ENCODE data around the gene ANKRD34A. TPM values are rescaled to one million over a fixed set of nuclear protein-coding genes. Genes with fewer than 3 reads are reported as not detected.

The ANKRD34A gene
- total and polyA plus RNA-seq, 2 experiments from 2014 or later = 2.7 to 5.7 TPM

DNA sequence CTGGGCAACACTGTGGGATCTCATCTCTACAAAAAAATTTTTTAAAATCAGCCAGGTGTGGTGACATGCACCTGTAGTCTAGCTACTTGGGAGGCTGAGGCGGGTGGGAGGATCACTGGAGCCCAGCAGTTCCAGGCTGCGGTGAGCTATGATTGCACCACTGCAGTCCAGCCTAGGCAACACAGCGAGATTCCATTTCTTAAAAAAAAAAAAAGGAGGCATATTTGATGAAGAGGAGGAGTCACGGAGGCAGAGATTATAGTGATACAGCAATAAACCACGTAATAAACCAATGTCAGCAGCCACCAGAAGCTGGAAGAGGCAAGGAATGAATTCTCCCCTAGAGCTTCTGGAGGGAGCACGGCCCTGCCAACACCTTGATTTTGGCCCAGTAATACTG lies 10.5 kb downstream of the ANKRD34A start:
- Histone ChIP-seq H3K27me3 (no peaks in the 10 kb centered on the region), H3K4me3 (no peak overlapping the region), H3K9me3 (ENCODE audit: low read depth) (no peaks in the 10 kb centered on the region), H3K27ac (no peak overlapping the region), H3K36me3 (no peaks in the 10 kb centered on the region), H3K4me1 (ENCODE audit: low read depth) (peaks cover 25% of the 10 kb centered on the region)
- TF ChIP-seq CTCF (IDR thresholded peaks at IDR 0.05; ENCODE audit: low read depth, low read length) = no peak
- no peak for DNase-seq (ENCODE audit: low read depth in 1 of 2, low spot score in 1 of 2)

- Histone ChIP-seq H3K4me3 (no peak overlapping the region), H3K4me1 (ENCODE audit: low read depth) (peaks cover 22% of the 10 kb centered on the region), H3K9me3 (ENCODE audit: low read depth) (no peaks in the 10 kb centered on the region), H3K27ac (no peak overlapping the region), H3K27me3 (no peaks in the 10 kb centered on the region), H3K36me3 (no peaks in the 10 kb centered on the region)
- no peak for TF ChIP-seq CTCF (IDR thresholded peaks at IDR 0.05; ENCODE audit: low read depth, low read length)
- no peak for DNase-seq (ENCODE audit: low read depth in 1 of 2, low spot score in 1 of 2)
Observed at GRCh38 chr1:145952903-145953302, 11.5 kb downstream of the ANKRD34A start.

DNA sequence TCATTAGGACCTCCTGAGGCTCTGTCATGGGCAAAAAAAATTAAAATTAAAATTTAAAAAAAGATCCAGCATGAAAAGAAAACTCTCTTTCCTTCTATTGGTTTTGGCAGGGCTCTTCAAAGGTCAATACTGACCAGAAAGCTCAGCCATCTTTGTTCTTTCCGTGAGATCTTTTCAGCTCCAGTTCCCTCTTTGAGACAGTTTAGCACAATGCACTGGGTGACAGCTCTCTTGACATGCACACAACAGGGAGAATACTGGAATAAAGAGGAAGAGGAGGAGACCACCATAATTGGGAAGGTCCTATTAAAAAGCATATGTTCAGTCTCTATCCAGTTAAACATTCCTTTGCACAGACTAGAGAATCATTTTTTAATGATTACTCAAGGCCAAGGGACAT lies 12.8 kb downstream of the ANKRD34A start:
- peaks cover 3% of the 10 kb centered on the region for H3K36me3 ChIP-seq
- H3K27me3 ChIP-seq = no peaks in the 10 kb centered on the region
- H3K4me3 ChIP-seq = no peak overlapping the region
- no peaks in the 10 kb centered on the region for H3K9me3 ChIP-seq (ENCODE audit: low read depth)
- no peak overlapping the region for H3K27ac ChIP-seq
- H3K4me1 ChIP-seq (ENCODE audit: low read depth) = peaks cover 20% of the 10 kb centered on the region
- no peak for TF ChIP-seq CTCF (IDR thresholded peaks at IDR 0.05; ENCODE audit: low read depth, low read length)
- DNase-seq (ENCODE audit: low read depth in 1 of 2, low spot score in 1 of 2) = no peak

- Histone ChIP-seq H3K27ac (no peak overlapping the region), H3K27me3 (no peaks in the 10 kb centered on the region), H3K4me3 (no peak overlapping the region), H3K36me3 (peaks cover 6% of the 10 kb centered on the region), H3K9me3 (ENCODE audit: low read depth) (no peaks in the 10 kb centered on the region), H3K4me1 (ENCODE audit: low read depth) (no peaks in the 10 kb centered on the region)
- TF ChIP-seq CTCF (IDR thresholded peaks at IDR 0.05; ENCODE audit: low read depth, low read length) = no peak
- no peak for DNase-seq (ENCODE audit: low read depth in 1 of 2, low spot score in 1 of 2)
Observed at GRCh38 chr1:145949219-145949618, 15.2 kb downstream of the ANKRD34A start.

GRCh38 chr1:145947551-145947950 lies 16.8 kb downstream of the ANKRD34A start:
- Histone ChIP-seq H3K36me3 (peaks cover 8% of the 10 kb centered on the region), H3K4me1 (ENCODE audit: low read depth) (no peaks in the 10 kb centered on the region), H3K4me3 (no peak overlapping the region), H3K9me3 (ENCODE audit: low read depth) (no peaks in the 10 kb centered on the region), H3K27me3 (no peaks in the 10 kb centered on the region), H3K27ac (no peak overlapping the region)
- TF ChIP-seq CTCF (IDR thresholded peaks at IDR 0.05; ENCODE audit: low read depth, low read length) = no peak
- no peak for DNase-seq (ENCODE audit: low read depth in 1 of 2, low spot score in 1 of 2)

DNA sequence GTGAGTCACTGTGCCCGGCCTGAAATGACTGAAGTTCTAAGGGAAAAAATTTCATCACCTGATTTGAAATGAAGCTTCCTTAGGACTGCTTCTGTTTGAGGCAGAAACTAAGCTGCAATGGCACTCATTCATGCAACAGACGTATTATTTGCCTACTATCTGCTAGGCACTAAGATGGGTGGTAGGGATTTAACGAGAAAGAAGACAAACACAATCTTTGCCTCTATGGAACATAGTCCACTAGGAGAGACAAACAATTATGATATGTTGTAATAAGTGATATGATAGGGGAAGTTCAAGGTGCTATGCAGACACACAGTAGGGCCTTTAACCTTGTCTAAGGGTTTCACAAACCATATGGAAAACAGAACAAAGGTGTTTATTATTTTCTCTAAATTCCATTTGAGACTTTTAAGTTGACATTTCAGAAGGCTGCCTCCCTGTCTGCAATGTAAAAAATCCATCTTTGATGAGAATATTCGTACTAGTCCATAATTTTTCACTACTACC lies 17.8 kb downstream of the ANKRD34A start:
- Histone ChIP-seq H3K27me3 (no peaks in the 10 kb centered on the region), H3K9me3 (ENCODE audit: low read depth) (no peaks in the 10 kb centered on the region), H3K4me3 (no peak overlapping the region), H3K27ac (no peak overlapping the region), H3K36me3 (peaks cover 13% of the 10 kb centered on the region), H3K4me1 (ENCODE audit: low read depth) (no peaks in the 10 kb centered on the region)
- no peak for TF ChIP-seq CTCF (IDR thresholded peaks at IDR 0.05; ENCODE audit: low read depth, low read length)
- no peak for DNase-seq (ENCODE audit: low read depth in 1 of 2, low spot score in 1 of 2)

Data from cardiac muscle cell (in vitro differentiated cells and primary cell).